NB4 (cell line): ENCODE measurements around the gene RGR.

Experiments
- CTCF ChIP-seq: IDR thresholded peaks from one replicate; pipeline ENCODE4 v1.5.1; 2012; ENCODE audit warnings: low read depth, low read length
- POLR2A ChIP-seq: IDR thresholded peaks from 2 replicates; pipeline ENCODE4 v1.6.1; 2011; ENCODE audit warnings: mild to moderate bottlenecking; ENCODE audit not compliant: insufficient read length; ENCODE audit errors: extremely low read depth

GRCh38 chr10:84286695-84287094, 41.8 kb downstream of the RGR start:
- TF ChIP-seq POLR2A = no peak
- no peak for TF ChIP-seq CTCF
